WTC11 (cell line): Measurements from ENCODE around the gene FBXO2. TPM values are rescaled to one million over a fixed set of nuclear protein-coding genes. Genes with fewer than 3 reads are reported as not detected.

Experiments used
- ATAC-seq: fragments of 200-7000 bp; cut with Tn5 transposase; 2 replicates; pipeline ENCODE4 v1.10.0; 2021; ENCODE audit warnings: mild to moderate bottlenecking, moderate library complexity
- CTCF ChIA-PET: fragments of 300-600 bp; sonication (Branson Sonifier 250); formaldehyde crosslinking; loops from one replicate; lab custom pipeline; 2021; ENCODE audit warnings: antibody characterized with exemption; lab: Charles Lee
- POLR2A ChIA-PET: fragments of 350-600 bp; sonication (Branson Sonifier 250); formaldehyde crosslinking; loops from one replicate; lab custom pipeline; 2021; ENCODE audit warnings: antibody characterized with exemption; lab: Charles Lee
- DNase-seq: peaks from one replicate; pipeline ENCODE4 v3.0.0; 2021; ENCODE audit warnings: low spot score
- H3K27ac Mint-ChIP-seq: 2 replicates; pipeline ENCODE4 v1.8.0; 2021; ENCODE audit warnings: mixed read lengths
- H3K27me3 Mint-ChIP-seq: 2 replicates; pipeline ENCODE4 v1.8.0; 2021; ENCODE audit warnings: low read depth, mild to moderate bottlenecking, moderate library complexity, mixed read lengths
- H3K36me3 Mint-ChIP-seq: 2 replicates; pipeline ENCODE4 v1.8.0; 2021; ENCODE audit warnings: mixed read lengths
- H3K4me1 Mint-ChIP-seq: 2 replicates; pipeline ENCODE4 v1.8.0; 2022; ENCODE audit warnings: mixed read lengths
- H3K4me3 Mint-ChIP-seq: 2 replicates; pipeline ENCODE4 v1.8.0; 2021; ENCODE audit warnings: mild to moderate bottlenecking, moderate library complexity, mixed read lengths
- H3K9me3 Mint-ChIP-seq: 2 replicates; pipeline ENCODE4 v1.8.0; 2021; ENCODE audit warnings: mixed read lengths
- CREB1 ChIP-seq: sonication (generic); formaldehyde crosslinking; IDR thresholded peaks from 2 replicates; pipeline ENCODE4 v1.8.0; 2023; ENCODE audit warnings: mild to moderate bottlenecking, missing genetic modification reagents
- CREM ChIP-seq: sonication (generic); formaldehyde crosslinking; IDR thresholded peaks from 2 replicates; pipeline ENCODE4 v1.8.1; 2022; ENCODE audit warnings: mild to moderate bottlenecking, missing genetic modification reagents, moderate library complexity
- ELF4 ChIP-seq: sonication (generic); formaldehyde crosslinking; IDR thresholded peaks from 2 replicates; pipeline ENCODE4 v1.8.1; 2022; ENCODE audit warnings: low read depth, mild to moderate bottlenecking, moderate library complexity, missing genetic modification reagents
- ESRRA ChIP-seq: sonication (generic); formaldehyde crosslinking; IDR thresholded peaks from 2 replicates; pipeline ENCODE4 v1.8.1; 2022; ENCODE audit warnings: mild to moderate bottlenecking, missing genetic modification reagents, borderline replicate concordance
- FOXJ3 ChIP-seq: sonication (generic); formaldehyde crosslinking; IDR thresholded peaks from 2 replicates; pipeline ENCODE4 v1.9.0; 2021; ENCODE audit warnings: missing genetic modification reagents, mild to moderate bottlenecking, borderline replicate concordance
- FOXK1 ChIP-seq: sonication (generic); formaldehyde crosslinking; IDR thresholded peaks from 2 replicates; pipeline ENCODE4 v1.8.0; 2022; ENCODE audit warnings: mild to moderate bottlenecking, moderate library complexity, missing genetic modification reagents
- NFE2L1 ChIP-seq: sonication (generic); formaldehyde crosslinking; IDR thresholded peaks from 2 replicates; pipeline ENCODE4 v1.8.1; 2023; ENCODE audit warnings: missing genetic modification reagents
- NR1H2 ChIP-seq: sonication (generic); formaldehyde crosslinking; IDR thresholded peaks from 2 replicates; pipeline ENCODE4 v1.9.0; 2021; ENCODE audit warnings: mild to moderate bottlenecking, moderate library complexity, missing genetic modification reagents
- PRRX2 ChIP-seq: fragments of 250-450 bp; sonication (Bioruptor Pico); IDR thresholded peaks from 2 replicates; pipeline ENCODE4 v1.8.0; 2021; ENCODE audit warnings: mild to moderate bottlenecking
- SP1 ChIP-seq: sonication (generic); formaldehyde crosslinking; conservative IDR thresholded peaks from 2 replicates; pipeline ENCODE4 v1.8.1; 2022; ENCODE audit warnings: missing genetic modification reagents
- ZNF396 ChIP-seq: fragments of 250-450 bp; sonication (Bioruptor Pico); IDR thresholded peaks from 2 replicates; pipeline ENCODE4 v1.8.0; 2021; ENCODE audit warnings: mild to moderate bottlenecking, moderate library complexity, borderline replicate concordance
- ZNF423 ChIP-seq: fragments of 250-450 bp; sonication (Bioruptor Pico); IDR thresholded peaks from 2 replicates; pipeline ENCODE4 v2.1.2; 2022; ENCODE audit warnings: mild to moderate bottlenecking, moderate library complexity
- total RNA-seq: library from RNA; stranded (reverse); gene quantifications from 3 replicates; pipeline ENCODE4 v1.2.3, GENCODE V29; 2021
- TF ChIP-seq, protein P1 (sequence below): sonication (generic); formaldehyde crosslinking; IDR thresholded peaks from 2 replicates; pipeline ENCODE4 v1.8.1; 2023; ENCODE audit warnings: mild to moderate bottlenecking, moderate library complexity, missing genetic modification reagents
- TF ChIP-seq, protein P2 (sequence below): sonication (generic); formaldehyde crosslinking; IDR thresholded peaks from 2 replicates; pipeline ENCODE4 v1.8.0; 2022; ENCODE audit warnings: mild to moderate bottlenecking, missing genetic modification reagents
- TF ChIP-seq, protein P3 (sequence below): sonication (generic); formaldehyde crosslinking; IDR thresholded peaks from 2 replicates; pipeline ENCODE4 v1.8.1; 2023; ENCODE audit warnings: mild to moderate bottlenecking, missing genetic modification reagents, borderline replicate concordance
- TF ChIP-seq, protein P4 (sequence below): sonication (generic); formaldehyde crosslinking; IDR thresholded peaks from 2 replicates; pipeline ENCODE4 v1.8.0; 2022; ENCODE audit warnings: mild to moderate bottlenecking, missing genetic modification reagents
- TF ChIP-seq, protein P5 (sequence below): fragments of 250-450 bp; sonication (Bioruptor Pico); IDR thresholded peaks from 2 replicates; pipeline ENCODE4 v2.1.2; 2022; ENCODE audit warnings: mild to moderate bottlenecking, moderate library complexity
- TF ChIP-seq, protein P6 (sequence below): sonication (generic); formaldehyde crosslinking; IDR thresholded peaks from 2 replicates; pipeline ENCODE4 v1.8.1; 2022; ENCODE audit warnings: mild to moderate bottlenecking, moderate library complexity, missing genetic modification reagents

The FBXO2 gene
- total RNA-seq, 1 experiment from 2014 or later, result 58.2 TPM

DNA sequence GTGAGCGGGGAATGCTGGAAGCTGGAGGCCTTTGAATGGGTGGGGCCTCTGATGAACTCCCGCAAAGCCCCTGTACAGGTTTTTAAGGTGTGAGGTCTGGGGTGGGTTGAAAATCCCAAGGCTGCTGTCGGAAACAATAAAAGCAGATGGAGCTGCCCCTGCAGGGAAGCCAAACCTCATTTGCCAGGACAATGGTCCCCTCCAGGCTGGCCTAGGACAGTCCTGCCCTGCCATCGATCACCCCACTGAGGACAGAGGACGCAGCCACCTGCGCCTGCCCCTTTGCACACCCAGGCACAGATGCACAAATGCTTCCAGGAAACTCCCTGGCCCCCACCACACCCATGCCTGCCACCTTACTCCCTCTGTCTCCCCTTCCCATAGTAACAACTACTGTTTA is 41.6 kb upstream of the FBXO2 start (continued):
- TF ChIP-seq ZNF396 (CRISPR knock-in tag) (no peak), PRRX2 (CRISPR knock-in tag) (no peak), NFE2L1 (no peak)
- TF ChIP-seq, protein P1, sequence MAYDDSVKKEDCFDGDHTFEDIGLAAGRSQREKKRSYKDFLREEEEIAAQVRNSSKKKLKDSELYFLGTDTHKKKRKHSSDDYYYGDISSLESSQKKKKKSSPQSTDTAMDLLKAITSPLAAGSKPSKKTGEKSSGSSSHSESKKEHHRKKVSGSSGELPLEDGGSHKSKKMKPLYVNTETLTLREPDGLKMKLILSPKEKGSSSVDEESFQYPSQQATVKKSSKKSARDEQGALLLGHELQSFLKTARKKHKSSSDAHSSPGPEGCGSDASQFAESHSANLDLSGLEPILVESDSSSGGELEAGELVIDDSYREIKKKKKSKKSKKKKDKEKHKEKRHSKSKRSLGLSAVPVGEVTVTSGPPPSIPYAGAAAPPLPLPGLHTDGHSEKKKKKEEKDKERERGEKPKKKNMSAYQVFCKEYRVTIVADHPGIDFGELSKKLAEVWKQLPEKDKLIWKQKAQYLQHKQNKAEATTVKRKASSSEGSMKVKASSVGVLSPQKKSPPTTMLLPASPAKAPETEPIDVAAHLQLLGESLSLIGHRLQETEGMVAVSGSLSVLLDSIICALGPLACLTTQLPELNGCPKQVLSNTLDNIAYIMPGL (CRISPR knock-in tag), result no peak
- TF ChIP-seq, protein P2, sequence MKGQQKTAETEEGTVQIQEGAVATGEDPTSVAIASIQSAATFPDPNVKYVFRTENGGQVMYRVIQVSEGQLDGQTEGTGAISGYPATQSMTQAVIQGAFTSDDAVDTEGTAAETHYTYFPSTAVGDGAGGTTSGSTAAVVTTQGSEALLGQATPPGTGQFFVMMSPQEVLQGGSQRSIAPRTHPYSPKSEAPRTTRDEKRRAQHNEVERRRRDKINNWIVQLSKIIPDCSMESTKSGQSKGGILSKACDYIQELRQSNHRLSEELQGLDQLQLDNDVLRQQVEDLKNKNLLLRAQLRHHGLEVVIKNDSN (CRISPR knock-in tag), result no peak
- TF ChIP-seq, protein P3, sequence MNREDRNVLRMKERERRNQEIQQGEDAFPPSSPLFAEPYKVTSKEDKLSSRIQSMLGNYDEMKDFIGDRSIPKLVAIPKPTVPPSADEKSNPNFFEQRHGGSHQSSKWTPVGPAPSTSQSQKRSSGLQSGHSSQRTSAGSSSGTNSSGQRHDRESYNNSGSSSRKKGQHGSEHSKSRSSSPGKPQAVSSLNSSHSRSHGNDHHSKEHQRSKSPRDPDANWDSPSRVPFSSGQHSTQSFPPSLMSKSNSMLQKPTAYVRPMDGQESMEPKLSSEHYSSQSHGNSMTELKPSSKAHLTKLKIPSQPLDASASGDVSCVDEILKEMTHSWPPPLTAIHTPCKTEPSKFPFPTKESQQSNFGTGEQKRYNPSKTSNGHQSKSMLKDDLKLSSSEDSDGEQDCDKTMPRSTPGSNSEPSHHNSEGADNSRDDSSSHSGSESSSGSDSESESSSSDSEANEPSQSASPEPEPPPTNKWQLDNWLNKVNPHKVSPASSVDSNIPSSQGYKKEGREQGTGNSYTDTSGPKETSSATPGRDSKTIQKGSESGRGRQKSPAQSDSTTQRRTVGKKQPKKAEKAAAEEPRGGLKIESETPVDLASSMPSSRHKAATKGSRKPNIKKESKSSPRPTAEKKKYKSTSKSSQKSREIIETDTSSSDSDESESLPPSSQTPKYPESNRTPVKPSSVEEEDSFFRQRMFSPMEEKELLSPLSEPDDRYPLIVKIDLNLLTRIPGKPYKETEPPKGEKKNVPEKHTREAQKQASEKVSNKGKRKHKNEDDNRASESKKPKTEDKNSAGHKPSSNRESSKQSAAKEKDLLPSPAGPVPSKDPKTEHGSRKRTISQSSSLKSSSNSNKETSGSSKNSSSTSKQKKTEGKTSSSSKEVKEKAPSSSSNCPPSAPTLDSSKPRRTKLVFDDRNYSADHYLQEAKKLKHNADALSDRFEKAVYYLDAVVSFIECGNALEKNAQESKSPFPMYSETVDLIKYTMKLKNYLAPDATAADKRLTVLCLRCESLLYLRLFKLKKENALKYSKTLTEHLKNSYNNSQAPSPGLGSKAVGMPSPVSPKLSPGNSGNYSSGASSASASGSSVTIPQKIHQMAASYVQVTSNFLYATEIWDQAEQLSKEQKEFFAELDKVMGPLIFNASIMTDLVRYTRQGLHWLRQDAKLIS (CRISPR knock-in tag), result no peak

DNA sequence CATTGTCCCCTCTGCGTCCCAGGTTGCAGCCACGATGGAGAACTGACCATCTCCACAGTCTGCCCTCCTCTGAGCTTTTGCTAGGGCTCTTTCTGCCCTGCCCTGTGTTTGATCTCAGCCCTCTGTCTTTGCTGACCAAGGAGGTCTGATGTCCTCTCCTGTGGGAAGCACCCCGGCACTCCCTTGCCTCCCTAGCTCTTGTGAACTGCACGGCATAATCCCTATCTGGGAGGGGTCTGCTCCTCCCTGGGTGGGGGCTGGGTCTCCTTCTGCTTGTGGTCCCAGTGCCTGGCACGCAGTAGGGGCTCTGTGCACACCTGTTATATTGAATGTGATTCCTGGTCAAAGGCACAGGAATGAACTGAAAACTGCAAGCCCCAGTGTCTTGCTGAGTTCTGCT is 39.7 kb upstream of the FBXO2 start:
- Mint-ChIP-seq H3K27me3 (no peaks in the 10 kb centered on the region), H3K36me3 (peaks cover 2% of the 10 kb centered on the region; the same call in 1 of the 2 replicates), H3K27ac (peak overlapping the region; percentile 52; the same call in 1 of the 2 replicates), H3K9me3 (no peaks in the 10 kb centered on the region), H3K4me3 (peak overlapping the region; percentile 44), H3K4me1 (peaks cover 51% of the 10 kb centered on the region)
- TF ChIP-seq FOXK1 (CRISPR knock-in tag), result no peak
- TF ChIP-seq, protein P4, sequence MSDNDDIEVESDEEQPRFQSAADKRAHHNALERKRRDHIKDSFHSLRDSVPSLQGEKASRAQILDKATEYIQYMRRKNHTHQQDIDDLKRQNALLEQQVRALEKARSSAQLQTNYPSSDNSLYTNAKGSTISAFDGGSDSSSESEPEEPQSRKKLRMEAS, result no peak
- TF ChIP-seq NR1H2 (CRISPR knock-in tag), result no peak
- TF ChIP-seq CREM (CRISPR knock-in tag), result no peak
- no peak for TF ChIP-seq FOXJ3
- no peak for TF ChIP-seq CREB1
- TF ChIP-seq ZNF396 (CRISPR knock-in tag), result no peak
- no peak for TF ChIP-seq ELF4
- ATAC-seq, result no peak
- no peak for DNase-seq
- ChIA-PET CTCF (interaction anchor here (1.7 to 5.6 kb wide), 4 partner anchors 11 to 30 kb away, joined by 7 to 25 read pairs (median 20); partner anchors contain the start of gene FBXO6), POLR2A (interaction anchor here (1.8 kb wide), 1 partner anchor 29 kb away, joined by 10 read pairs; the partner anchor contains the start of gene FBXO6)

DNA sequence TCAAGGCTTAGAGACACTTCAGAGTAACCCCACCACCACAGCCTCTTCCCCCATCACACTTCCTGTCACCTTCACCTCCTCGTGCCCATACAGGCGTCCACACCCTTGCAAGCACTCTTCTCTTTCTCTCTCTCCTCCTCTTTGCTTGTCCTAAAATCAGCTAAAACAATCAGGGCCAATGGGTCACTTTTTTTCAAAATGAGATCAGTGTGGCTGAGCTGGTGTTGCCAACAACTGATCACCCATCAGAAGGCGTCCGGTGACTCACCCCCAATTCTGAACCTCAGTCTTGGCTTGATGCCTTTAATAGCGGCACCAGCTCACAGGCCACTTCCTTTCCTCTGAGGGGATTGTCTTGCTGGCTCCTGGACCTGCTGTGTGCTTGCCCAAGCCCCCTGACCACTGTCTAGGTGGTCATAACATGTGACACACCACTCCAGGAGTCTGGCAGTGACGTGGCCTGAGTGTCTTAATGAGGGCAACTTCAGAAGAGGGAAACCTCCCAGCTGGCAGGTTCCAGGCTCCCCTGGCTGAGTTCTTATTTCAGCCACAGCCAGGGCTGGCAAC is 38.9 kb upstream of the FBXO2 start:
- peaks cover 2% of the 10 kb centered on the region; the same call in 1 of the 2 replicates for H3K36me3 Mint-ChIP-seq
- POLR2A ChIA-PET, result interaction anchor here (1.8 to 4.4 kb wide), 2 partner anchors 11 to 29 kb away, joined by 10 to 52 read pairs; partner anchors contain the start of genes FBXO6 and MAD2L2

More for the DNA sequence above, 38.9 kb upstream of the FBXO2 start:
- H3K27me3 Mint-ChIP-seq, result no peaks in the 10 kb centered on the region
- CTCF ChIA-PET, result interaction anchor here (0.8 to 5.6 kb wide), 6 partner anchors 10 to 48 kb away, joined by 3 to 25 read pairs (median 14); partner anchors contain the start of gene FBXO6
- no peak for TF ChIP-seq ESRRA (CRISPR knock-in tag)
- TF ChIP-seq, protein P5, sequence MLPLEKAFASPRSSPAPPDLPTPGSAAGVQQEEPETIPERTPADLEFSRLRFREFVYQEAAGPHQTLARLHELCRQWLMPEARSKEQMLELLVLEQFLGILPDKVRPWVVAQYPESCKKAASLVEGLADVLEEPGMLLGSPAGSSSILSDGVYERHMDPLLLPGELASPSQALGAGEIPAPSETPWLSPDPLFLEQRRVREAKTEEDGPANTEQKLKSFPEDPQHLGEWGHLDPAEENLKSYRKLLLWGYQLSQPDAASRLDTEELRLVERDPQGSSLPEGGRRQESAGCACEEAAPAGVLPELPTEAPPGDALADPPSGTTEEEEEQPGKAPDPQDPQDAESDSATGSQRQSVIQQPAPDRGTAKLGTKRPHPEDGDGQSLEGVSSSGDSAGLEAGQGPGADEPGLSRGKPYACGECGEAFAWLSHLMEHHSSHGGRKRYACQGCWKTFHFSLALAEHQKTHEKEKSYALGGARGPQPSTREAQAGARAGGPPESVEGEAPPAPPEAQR (CRISPR knock-in tag), result no peak
- TF ChIP-seq, protein P6, sequence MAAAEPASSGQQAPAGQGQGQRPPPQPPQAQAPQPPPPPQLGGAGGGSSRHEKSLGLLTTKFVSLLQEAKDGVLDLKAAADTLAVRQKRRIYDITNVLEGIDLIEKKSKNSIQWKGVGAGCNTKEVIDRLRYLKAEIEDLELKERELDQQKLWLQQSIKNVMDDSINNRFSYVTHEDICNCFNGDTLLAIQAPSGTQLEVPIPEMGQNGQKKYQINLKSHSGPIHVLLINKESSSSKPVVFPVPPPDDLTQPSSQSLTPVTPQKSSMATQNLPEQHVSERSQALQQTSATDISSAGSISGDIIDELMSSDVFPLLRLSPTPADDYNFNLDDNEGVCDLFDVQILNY (CRISPR knock-in tag), result no peak
- no peak for TF ChIP-seq FOXJ3
- no peak for TF ChIP-seq ZNF423
- TF ChIP-seq SP1 (CRISPR knock-in tag), result no peak
- no peak for TF ChIP-seq ZNF396 (CRISPR knock-in tag)
- TF ChIP-seq, all 79 proteins: peak for 0
- ATAC-seq (no peak), DNase-seq (no peak)
- no peaks in the 10 kb centered on the region for H3K9me3 Mint-ChIP-seq
- H3K4me3 Mint-ChIP-seq, result peak overlapping the region; percentile 89
- H3K4me1 Mint-ChIP-seq, result peaks cover 55% of the 10 kb centered on the region
- H3K27ac Mint-ChIP-seq, result 0 out of 2 replicates have a peak overlapping the region, but pooled peaks have one; percentile 0
